C1 segment of cervical spinal cord (tissue), 14 donors: ENCODE results near the gene NELFCD.
"Not testable (repeated sequence)": the region's sequence is repeated elsewhere in the genome, so short reads cannot be mapped to it uniquely, and the experiment has no call there.

Source experiments
- DNase-seq, 14 donors: peaks; one replicate each; lab custom pipeline; 2025; lab: John Stamatoyannopoulos, UW

Gene NELFCD

DNA sequence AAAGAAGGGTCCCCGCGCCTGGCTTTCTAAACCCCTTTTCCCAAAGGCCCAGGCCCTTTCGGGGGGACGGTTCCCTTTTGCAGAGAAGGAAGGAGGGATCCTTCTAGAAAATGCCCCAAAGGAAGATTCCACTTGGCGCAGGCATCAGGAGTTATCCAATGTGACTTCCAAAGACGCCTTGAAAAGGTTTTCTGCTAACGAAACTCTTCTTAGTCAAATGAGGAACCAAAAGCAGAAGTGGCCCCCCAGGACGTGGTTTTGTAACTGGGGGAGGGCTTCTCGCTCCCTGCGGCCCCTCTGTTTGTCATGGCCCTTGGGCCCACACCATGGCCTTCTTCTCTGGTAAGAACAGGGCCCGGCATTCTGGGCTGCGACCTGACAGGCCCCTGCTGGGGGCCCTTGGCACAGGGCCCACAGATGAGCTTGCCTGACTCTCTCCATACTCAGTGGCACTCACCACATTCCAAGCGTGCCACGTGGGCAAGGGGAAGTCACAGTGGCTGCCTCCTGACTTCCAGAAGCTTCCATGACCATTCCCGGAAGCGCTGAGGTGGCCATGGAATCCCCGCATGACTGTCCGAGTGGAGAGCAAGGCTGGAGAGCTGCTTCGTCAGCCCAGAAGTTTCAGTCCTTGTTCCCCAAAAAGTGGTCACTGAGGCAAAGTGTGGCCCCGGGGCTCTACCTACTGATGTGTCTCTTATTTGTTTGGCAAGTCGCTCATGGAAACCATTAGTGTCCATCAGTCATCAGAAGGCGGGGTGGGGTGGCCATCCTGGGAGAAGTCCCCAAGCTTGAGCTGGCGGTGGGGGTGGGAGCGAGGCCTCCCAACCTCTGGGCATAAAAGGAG lies 26.8 kb downstream of the NELFCD start:
- peak in 9 of 14 donors; percentile 18 to 69 (median 51) for DNase-seq

DNA sequence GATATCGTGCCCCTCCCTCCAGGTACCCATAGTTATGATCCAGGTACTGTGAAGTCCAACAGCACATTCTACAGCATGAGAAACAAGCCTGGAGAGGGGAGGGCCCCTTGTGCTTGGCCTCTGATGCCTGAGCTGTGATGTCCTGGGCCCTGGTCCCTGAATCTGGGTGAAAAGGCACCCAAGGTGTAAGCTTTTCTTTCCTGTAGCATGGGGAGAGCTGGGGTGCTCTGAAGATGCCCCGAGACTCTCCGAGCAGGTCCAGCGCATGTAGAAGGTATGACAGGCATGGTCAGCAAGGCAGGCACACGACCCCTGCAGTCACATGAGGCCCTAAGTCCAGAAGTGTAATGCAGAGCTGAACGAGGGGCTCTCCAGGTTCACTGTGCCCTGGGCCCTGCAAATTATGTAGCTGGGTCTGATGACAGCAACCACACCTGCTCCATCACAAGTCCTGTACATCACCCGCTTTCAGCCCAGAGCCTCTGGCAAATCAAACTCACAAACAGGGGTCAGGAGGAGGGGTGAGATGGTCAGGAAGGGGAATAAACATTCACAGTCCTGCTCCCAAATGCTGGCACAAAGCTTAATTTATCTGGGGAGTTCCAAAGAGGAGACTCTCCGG lies 27.8 kb downstream of the NELFCD start:
- DNase-seq: no peak

DNA sequence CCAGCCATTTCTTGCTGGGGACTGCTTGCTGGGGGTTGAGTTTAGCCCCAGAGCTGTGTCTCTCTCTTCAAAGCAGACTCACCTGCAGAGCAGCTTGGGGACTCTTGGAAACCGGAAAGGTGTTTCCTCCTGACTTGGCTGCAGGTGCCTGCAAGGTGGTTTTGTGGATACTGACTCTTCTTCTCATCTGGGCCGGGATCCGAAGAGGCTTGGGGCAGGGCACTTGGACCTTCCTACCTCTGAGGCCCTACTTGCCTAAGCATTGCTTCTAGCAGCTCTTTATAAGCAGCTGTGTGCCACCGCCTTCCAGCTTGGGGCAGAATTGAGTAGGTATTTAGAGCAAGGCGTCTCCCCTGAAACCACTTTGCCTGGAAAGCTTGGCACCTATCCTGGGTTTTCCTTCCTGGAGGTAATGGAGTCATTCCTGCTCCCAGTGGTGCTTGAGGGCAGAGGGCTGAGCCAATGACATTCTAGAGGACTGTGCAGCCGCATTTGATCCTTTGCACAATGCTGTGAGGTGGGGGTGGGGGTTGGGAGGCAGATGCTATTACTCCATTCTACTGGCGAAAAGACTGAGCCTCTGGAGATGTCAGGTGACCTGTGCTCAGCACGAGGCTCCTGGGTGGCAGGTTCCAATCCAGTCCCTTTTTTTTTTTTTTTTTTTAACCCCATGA lies 29.4 kb downstream of the NELFCD start:
- DNase-seq: no peak

DNA sequence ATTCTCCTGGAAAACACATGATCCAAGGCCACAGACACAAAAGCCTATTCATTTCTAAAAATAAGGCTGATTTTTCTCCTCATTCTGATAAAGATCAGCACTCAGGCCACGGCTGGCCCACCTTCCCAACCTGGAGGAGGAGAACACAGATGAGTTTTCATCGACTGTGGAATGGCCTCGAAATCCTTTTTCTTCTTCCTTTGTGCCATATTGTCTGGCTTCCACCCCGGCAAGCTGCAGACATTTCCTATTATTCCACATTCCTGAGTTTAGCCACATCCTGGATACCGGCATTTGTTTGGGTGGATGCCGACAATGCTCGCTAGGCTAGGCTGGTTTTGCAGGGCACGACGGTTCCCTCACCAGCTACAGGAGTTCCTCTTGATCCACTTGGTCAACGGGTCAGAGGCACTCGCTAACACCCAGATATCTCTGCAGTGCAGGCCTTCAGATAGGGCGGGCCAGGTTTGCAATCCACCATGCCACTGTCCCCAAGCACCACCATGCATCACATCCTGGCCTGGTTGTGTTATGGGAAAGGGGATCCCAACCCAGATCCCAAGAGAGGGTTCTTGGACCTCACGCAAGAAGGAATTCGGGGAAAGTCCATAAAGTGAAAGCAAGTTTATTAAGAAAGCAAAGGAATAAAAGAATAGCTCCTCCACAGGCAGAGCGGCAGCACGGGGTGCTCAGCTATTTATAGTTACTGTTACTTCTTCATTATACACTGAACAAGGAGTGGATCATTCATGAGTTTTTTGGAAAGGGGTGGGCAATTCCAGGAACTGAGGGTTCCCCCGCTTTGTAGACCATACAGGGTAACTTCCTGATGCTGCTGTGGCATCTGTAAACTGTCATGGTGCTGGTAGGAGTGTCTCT lies 30.2 kb downstream of the NELFCD start:
- no peak for DNase-seq

DNA sequence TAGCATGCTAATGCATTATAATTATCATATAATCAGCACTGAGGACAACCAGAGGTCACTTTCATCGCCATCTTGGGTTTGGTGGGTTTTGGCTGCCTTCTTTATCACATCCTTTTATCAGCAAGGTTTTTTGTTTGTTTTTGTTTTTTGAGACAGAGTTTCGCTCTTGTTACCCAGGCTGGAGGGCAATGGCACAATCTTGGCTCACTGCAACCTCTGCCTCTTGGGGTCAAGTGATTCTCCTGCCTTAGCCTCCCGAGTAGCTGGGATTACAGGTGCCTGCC lies 30.8 kb downstream of the NELFCD start:
- DNase-seq: not testable (repeated sequence)

DNA sequence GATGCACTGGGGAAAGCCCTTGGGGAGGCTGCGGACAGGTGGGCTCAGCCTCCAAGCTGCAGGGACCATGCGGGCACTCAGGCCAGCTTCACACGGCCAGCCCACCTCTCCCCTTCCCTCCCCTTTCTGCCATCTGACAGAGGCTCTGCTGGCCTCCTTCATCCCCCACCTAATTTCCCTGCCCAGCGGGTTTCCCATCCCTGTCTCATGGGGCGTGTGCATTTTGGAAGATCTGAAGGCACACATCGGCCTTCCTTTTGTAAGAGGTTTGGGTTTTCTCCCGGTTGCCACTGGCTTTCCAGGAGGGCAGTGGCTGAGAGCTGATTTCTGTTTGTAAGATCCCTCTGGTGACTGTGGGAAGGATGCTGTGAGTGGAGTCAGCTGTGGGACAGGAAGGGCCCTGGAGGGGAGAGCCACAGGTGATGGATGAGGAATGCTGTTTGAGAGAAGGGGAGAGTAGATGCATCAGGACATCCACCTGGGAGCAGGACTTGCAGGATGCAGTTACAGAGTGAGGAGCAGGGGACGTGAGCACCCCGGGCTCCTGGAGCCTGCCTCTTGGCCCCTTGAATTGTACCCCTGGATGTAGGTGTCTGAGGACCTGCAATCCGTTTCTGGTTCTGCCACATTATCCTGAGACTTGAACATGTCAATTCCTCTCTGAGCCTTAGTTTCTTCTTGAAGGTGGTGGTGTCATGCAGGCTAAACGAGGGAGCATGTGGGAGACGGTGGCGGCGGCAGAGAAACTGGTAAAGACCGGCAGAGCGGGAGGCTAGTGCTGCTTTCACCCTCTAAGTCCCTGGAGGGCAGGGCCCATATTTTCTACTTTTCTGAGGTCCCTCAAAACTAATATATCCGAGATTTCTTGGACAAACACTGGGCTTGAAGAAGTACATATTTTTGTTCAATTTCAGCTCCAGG lies 32.2 kb downstream of the NELFCD start:
- no peak for DNase-seq

DNA sequence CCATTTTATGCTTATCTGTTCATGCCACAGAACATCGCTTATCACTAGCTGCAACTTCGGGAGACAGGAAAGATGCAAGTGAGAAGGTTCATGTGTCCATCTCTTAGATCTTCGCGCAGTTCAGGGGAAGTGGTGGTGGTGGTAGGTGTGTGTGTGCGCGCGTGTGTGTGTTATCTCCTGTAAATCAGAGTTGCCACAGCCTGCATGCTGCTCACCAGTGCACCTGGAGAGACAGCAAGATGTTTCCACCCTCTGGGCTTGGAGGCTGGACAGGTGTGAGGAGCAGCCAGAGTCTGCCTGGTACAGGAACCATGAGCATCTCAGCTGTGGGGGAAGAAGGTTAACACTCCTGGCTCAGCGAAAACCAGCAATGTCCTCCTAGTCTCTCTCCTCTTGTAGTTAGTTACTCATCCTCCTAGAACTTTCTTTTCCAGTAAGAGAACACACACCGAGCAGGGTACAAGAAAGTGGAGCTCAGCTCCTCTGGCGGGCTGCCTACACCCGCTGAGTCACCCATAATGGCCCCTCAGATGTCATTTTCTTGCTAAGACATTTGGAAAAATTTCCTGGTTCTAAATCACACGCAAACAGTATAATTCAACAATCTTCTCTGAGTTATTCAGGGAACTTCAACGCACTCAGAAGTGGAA lies 33.0 kb downstream of the NELFCD start:
- DNase-seq: no peak

DNA sequence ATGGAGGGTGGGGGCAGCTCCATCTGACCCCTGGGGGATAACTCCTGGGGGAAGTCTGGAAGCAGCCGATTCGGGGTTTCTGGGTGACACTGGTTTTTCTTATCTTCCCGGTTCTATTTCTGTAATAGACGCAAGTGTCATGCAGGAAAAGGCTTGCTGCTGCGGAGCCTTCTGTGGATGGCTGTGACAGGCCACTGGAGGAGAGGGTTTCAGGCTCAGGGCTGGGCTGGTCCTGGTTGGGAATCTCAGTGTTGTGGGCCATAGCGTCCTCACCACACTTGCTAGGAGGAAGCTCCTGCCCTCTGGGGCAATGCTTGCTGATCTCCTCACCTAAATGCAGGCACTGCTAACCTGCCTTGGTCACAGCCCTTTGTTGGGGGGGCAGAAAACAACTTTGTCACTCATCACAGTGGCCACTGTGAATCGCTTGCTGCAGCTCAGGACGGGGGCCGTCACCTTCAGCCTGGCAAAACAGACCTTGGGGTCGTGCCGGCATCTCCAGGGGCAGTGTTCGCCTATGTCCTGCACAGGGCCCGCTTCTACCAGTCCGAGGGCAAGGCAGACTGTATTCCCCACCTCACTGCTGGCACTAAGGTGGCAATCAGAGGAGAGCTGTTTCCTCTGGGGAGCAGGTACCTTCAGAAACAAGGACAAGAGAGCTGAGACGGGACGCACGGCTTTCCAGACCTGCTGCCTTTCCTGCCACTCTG lies 33.8 kb downstream of the NELFCD start:
- DNase-seq: no peak

DNA sequence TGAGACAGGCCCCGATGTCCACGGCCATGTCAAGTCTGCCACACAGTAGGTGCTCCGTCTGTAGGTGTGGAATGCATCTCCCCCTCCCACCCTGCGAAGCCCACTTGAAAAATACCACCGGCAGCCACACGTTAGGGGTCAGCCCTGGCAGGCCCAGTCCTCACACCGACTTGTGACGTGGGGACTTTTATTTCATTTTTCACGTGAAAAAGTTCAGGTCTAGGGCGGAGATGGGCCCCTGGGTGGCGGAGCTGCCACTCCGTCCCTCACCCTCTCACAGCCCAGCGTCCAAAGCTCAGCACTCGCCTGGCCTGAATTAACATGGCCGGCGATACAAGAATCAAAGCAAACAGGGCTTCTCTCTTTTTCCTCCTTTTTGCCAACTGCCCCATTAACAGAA lies 34.4 kb downstream of the NELFCD start:
- no peak for DNase-seq

DNA sequence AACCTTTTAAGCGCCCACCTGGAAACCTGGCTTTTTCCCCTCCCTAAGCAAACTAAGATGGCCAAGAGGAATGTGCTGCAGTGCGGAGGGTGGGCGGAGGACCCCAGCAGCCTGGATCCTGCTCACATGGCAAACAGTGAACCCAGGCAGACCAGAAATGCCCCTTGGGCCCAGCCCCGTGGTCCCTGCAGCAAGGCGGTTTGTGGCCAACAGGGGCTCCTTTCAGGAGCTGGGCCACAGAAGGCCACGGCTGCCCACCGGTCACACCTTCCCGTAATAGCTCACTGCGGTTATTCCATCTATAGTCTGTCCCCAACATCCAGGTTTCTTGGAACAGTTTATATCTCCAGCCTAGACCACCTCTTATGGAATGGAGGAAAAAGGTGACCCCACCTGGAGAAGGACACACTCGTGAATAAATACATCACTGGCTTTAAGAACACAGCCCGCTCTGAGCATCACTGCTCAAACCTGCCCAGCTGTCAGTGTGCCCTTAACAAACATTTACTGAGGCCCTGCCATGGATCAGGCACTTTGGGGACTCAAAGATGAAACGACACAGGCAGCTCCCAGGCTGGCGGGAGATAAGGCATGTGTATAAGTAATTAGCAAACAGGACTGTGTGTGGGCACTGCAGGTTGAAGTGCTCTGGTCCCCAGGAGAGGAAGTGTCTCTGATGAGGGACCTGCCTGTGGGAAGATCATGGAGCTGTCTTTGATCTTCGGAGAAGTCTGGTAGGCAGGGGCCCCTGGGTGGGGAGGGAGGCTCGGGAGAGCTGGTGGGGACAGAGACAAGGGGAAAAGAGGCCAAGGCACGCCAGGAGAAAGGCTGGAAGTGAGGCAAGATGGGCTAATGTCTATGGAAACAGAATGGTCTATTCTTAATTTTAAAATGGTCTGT lies 35.0 kb downstream of the NELFCD start:
- DNase-seq: no peak

DNA sequence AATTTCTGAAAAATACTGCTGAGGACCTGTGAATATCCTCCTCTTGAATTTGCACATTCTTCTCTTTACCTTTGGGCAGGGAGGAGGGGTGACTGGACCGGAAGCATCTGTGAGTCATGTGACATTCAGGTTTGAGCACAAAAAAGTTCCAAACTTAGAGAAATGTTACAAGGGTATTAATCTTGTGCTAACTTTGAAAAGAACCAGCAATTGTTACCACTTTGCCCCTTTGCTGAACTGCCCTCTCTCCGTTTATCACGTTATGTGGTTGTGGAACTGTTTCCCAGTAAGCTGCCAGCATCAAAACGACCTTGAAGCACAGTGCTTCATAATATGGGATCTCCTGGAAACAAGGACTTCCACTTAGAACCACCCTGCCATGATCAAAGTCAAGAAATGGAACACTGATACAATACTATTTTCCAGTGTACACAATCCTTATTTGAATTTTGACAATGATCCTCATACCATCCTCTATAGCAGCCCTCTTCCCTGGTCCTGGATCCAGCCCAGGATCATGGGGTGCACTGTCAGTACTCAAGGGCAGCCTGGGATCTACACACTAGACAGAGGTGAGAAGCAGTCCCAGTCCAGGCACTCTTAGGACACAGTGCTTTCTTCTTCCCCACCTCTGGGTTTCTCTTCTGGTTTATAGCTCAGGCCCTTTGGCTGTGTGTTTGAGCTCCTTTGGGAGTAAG lies 35.9 kb downstream of the NELFCD start:
- DNase-seq: no peak

DNA sequence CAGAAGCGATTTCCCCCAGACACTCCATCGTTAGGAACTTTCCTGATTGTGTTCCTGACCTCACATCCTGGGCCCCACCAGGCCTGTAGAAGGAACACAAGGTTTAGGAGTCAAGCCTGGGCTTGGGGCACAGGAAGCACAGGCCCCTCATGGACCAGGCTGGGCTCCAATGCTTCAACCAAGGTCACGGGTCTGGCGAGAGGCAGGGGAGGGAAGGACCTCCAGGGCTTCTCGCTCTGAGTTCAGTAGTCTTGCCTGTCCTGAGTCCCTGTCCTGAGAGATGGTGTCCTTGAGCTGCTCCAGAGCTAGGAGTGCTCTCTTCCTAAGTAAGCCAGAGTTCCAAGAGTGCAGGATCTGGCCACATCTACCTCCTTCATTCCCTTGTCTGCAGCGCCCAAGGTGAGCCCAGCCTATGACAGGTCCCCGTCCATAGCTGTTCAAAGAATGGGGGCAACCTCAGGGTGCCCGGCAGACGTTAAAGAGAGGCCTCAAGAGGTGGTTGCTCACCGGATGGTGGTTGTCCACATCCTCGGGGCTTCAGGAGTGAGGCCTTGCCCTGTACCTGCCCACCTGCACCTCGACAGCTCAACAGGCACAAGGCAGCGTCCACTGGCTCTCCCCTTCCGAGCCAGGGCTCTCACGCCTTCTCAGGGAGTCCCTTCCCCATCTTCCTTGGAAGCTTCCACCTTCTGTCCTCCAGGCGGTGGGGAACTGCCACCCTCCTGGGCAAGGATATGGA lies 36.6 kb downstream of the NELFCD start:
- no peak for DNase-seq

DNA sequence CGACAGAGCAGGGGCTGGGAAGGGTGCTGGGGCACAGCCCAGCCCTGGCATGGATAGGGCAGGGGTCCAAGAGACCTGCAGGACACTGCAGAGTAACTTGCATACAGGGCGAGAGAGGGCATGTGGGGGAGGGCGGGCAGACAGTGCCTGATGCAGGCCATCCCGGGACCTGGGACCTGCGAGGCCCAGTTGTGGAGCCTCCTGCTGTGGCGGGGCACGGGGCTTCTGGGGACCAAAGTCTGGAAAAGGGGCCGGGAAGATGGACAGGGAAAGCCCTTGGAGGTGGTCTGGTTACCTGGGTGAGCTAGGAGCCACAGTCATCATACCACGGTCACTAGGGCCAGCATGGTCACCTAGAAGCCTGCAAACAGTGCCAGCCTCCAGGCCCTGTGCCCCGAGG lies 37.8 kb downstream of the NELFCD start:
- DNase-seq: no peak

DNA sequence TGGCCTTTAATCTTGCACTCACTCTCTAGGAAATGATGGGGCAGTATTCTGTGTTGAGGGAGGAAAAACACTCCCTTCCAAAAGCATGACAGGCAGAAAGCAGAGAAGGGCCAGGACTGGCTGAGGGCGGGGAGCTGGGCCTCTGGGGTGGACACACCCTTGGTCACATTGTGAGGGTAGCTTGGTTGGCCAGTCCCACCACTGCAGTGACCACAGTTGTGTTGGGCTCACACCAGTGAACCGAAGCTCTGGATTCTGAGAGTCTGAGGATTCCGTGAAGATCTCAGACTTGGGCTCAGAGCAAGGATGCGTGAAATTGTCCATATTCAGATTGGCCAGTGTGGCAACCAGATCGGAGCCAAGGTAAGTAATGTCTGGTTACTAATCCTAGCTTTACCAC lies 38.2 kb downstream of the NELFCD start, which contains the start of gene TUBB1:
TUBB1 (plus strand) TSS at position 213 of the 400 bp plus-strand sequence; CDS start at position 307, 94 bp downstream.
- DNase-seq: no peak

DNA sequence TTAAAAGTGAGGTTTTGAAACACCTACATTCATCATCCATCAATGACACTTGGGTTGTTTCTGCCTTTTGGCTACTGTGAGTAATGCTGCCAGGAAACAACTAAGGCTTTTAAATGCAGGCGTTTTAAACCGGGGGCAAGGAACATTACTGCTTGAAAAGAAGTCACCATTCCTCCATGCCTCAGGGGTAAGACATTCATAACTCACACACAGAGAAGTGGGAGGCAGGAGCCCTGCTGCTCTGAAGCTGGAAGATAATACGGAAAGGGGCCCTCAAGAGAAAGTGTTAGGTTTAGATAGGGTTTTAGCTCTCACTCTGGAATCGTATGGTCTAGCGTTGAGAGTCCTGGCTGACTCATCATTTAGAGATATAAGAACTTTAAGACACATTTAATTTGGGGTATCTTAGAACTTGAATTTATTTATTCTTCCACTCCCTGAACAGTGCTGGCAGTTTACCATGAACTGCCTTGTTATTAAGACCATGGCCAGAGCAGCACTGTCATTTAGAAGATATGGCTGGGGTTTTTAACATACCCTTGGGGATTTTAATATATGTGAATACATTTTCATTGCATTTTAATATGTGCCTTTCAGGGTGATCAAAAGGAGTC lies 40.0 kb downstream of the NELFCD start:
- no peak for DNase-seq

DNA sequence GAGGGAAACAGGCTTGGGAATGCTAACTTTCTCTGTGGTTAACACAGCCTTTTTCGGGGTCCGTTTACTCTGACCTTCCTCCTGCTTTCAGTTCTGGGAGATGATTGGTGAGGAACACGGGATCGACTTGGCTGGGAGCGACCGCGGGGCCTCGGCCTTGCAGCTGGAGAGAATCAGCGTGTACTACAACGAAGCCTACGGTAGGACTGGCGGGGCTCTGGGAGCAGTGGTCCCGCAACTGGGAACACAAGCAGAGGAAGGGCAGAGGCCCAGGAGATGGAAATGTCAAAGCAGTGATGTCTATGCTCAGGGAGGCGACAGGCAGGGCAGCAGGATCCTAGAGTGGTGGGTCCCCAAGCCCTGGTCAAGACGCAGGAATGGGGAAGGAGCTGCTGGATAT lies 41.7 kb downstream of the NELFCD start:
- no peak for DNase-seq

DNA sequence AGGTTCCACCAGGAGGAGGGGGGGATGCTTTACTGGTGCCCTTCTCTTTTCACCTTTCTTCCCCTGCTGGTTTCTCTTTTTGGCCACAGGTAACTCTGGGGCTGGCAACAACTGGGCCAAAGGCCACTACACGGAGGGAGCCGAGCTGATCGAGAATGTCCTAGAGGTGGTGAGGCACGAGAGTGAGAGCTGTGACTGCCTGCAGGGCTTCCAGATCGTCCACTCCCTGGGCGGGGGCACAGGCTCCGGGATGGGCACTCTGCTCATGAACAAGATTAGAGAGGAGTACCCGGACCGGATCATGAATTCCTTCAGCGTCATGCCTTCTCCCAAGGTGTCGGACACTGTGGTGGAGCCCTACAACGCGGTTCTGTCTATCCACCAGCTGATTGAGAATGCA lies 42.6 kb downstream of the NELFCD start:
- no peak for DNase-seq
